Measurements from ENCODE around the gene AMBN. TPM values are rescaled to one million over a fixed set of nuclear protein-coding genes. Genes with fewer than 3 reads are reported as not detected.
"Not testable (repeated sequence)": the region's sequence is repeated elsewhere in the genome, so short reads cannot be mapped to it uniquely, and the experiment has no call there.

The AMBN gene
- total and polyA plus RNA-seq, 2 donors (not counting 3 experiments of a cell fraction or from before 2014, with no cell fraction given) = not detected

- Histone ChIP-seq H3K27ac (ENCODE audit: insufficient read depth, low read depth, low read length) (no peak overlapping the region), H3K4me2 (ENCODE audit: insufficient read depth, low read length) (no peak overlapping the region), H3K4me3 (replicated peaks in 1 of 3; ENCODE audit: insufficient read depth in 1 of 3, low read depth in 1 of 3, low read length in 3 of 3) (no peak overlapping the region), H3K9ac (replicated peaks; ENCODE audit: extremely low read depth, insufficient read depth, low read length) (no peak overlapping the region), H3K27me3 (ENCODE audit: control insufficient read depth in 2 of 2, insufficient read depth in 2 of 2, low read length in 2 of 2) (peaks cover 0 to 2% of the 10 kb centered on the region in 2 experiments), H3K9me3 (replicated peaks; ENCODE audit: control insufficient read depth, insufficient read depth, low read length) (no peaks in the 10 kb centered on the region), H2AFZ (ENCODE audit: low read depth, low read length) (no peak overlapping the region), H3K4me1 (ENCODE audit: control insufficient read depth, extremely low read depth, insufficient read depth, low read length) (peaks cover 10% of the 10 kb centered on the region), H3K79me2 (ENCODE audit: control insufficient read depth, insufficient read depth, low read length) (no peaks in the 10 kb centered on the region), H3K9me1 (replicated peaks; ENCODE audit: control insufficient read depth, extremely low read depth, insufficient read depth, low read length) (no peaks in the 10 kb centered on the region), H4K20me1 (replicated peaks; ENCODE audit: control insufficient read depth, extremely low read depth, insufficient read depth, low read length) (no peaks in the 10 kb centered on the region), H3K36me3 (ENCODE audit: control insufficient read depth in 2 of 2, extremely low read depth in 1 of 2, insufficient read depth in 2 of 2, low read length in 2 of 2) (no peaks in the 10 kb centered on the region)
- POLR2A ChIA-PET = no interaction called here
- dilution Hi-C loops (cut with MboI; ENCODE audit: extremely low pct_ligation_motif_present, low sequenced_read_pairs) = no loop called here
- BruUV-seq (replicated peaks) = no TSS peak
- CTCF ChIA-PET = interaction anchor here (1.9 kb wide), 1 partner anchor 12 kb away, joined by 6 read pairs; no protein-coding TSS in a partner anchor
- no peak for FAIRE-seq
- TF ChIP-seq FOS (IDR thresholded peaks at IDR 0.05; ENCODE audit: borderline replicate concordance, insufficient read depth, low read length) (no peak), POLR2AphosphoS5 (IDR thresholded peaks at IDR 0.05; ENCODE audit: insufficient read depth, low read depth, low read length) (no peak), CTCF (IDR thresholded peaks at IDR 0.05; ENCODE audit: extremely low read depth in 1 of 2, insufficient read depth in 1 of 2, low read depth in 1 of 2, low read length in 2 of 2) (no peak), MYC (IDR thresholded peaks at IDR 0.05; ENCODE audit: low read depth, low read length) (no peak)
- no peak for DNase-seq (ENCODE audit: low read depth, low spot score)
- intact Hi-C loops (cut with micrococcal nuclease) = no loop called here
Measured at GRCh38 chr4:70640192-70640591, 48.1 kb downstream of the AMBN start.

GRCh38 chr4:70650741-70651140 is 58.7 kb downstream of the AMBN start:
- dilution Hi-C loops (cut with MboI; ENCODE audit: extremely low pct_ligation_motif_present, low sequenced_read_pairs); DNase-seq (ENCODE audit: low read depth, low spot score): not testable (repeated sequence)

More at GRCh38 chr4:70650741-70651140, 58.7 kb downstream of the AMBN start:
- H2AFZ ChIP-seq (ENCODE audit: low read depth, low read length); FAIRE-seq; H3K79me2 ChIP-seq (ENCODE audit: control insufficient read depth, insufficient read depth, low read length); H3K27me3 ChIP-seq (ENCODE audit: control insufficient read depth in 2 of 2, insufficient read depth in 2 of 2, low read length in 2 of 2); POLR2A ChIA-PET; H3K9me3 ChIP-seq (replicated peaks; ENCODE audit: control insufficient read depth, insufficient read depth, low read length); H3K4me2 ChIP-seq (ENCODE audit: insufficient read depth, low read length); BruUV-seq (replicated peaks); H3K27ac ChIP-seq (ENCODE audit: insufficient read depth, low read depth, low read length); H3K9me1 ChIP-seq (replicated peaks; ENCODE audit: control insufficient read depth, extremely low read depth, insufficient read depth, low read length); H3K4me3 ChIP-seq (replicated peaks in 1 of 3; ENCODE audit: insufficient read depth in 1 of 3, low read depth in 1 of 3, low read length in 3 of 3); H3K9ac ChIP-seq (replicated peaks; ENCODE audit: extremely low read depth, insufficient read depth, low read length); H3K36me3 ChIP-seq (ENCODE audit: control insufficient read depth in 2 of 2, extremely low read depth in 1 of 2, insufficient read depth in 2 of 2, low read length in 2 of 2); H4K20me1 ChIP-seq (replicated peaks; ENCODE audit: control insufficient read depth, extremely low read depth, insufficient read depth, low read length): not testable (repeated sequence)
- CTCF ChIA-PET = interaction anchor here (1.0 to 5.4 kb wide), 6 partner anchors 203 to 1653 kb away, joined by 3 to 78 read pairs (median 4); no protein-coding TSS in a partner anchor
- intact Hi-C loops (cut with micrococcal nuclease) = loop anchor here (5.0 to 10.0 kb wide), 2 partner anchors 48 to 534 kb away; no protein-coding TSS in a partner anchor
- peaks cover 12% of the 10 kb centered on the region for H3K4me1 ChIP-seq (ENCODE audit: control insufficient read depth, extremely low read depth, insufficient read depth, low read length)
